NCI-H2029 treated with DMSO at 0.1 percent for 48 hours (cell line): ENCODE results near the gene PALM.
"Not testable (repeated sequence)": the region's sequence is repeated elsewhere in the genome, so short reads cannot be mapped to it uniquely, and the experiment has no call there.

Experiments used
- DNase-seq: peaks from one replicate; lab custom pipeline; 2025; lab: John Stamatoyannopoulos, UW

The PALM gene

GRCh38 chr19:732148-733069 lies 23.7 kb downstream of the PALM start:
- DNase-seq: no peak

GRCh38 chr19:734716-735115 lies 26.0 kb downstream of the PALM start:
- DNase-seq: no peak

GRCh38 chr19:736125-736524 lies 27.4 kb downstream of the PALM start:
- DNase-seq: no peak

DNA sequence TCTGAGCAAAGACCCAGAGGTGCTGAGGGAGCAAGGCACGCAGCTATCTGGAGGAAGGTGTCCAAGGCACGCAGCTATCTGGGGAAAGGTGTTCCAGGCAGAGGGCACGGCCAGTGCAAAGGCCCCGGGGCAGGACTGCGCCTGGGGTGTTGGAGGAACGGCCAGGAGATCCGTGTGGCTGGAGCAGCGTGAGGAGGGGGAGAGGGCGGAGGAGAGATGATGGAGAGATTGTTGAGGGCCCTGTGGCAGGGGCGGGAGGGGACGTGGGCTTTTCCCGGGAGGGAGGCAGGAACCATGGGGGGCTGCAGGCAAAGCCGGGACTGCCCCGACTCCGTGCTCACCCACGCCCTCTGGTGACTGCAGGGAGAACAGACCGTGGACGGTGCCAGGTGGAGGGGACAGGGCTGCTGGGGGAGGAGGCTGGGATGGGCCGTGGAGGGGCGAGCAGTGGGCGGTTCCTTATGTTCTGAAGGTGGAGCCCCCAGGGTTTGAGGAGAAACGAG lies 28.9 kb downstream of the PALM start:
- no peak for DNase-seq

- no peak for DNase-seq
Observed at GRCh38 chr19:738509-739128, 29.9 kb downstream of the PALM start.

DNA sequence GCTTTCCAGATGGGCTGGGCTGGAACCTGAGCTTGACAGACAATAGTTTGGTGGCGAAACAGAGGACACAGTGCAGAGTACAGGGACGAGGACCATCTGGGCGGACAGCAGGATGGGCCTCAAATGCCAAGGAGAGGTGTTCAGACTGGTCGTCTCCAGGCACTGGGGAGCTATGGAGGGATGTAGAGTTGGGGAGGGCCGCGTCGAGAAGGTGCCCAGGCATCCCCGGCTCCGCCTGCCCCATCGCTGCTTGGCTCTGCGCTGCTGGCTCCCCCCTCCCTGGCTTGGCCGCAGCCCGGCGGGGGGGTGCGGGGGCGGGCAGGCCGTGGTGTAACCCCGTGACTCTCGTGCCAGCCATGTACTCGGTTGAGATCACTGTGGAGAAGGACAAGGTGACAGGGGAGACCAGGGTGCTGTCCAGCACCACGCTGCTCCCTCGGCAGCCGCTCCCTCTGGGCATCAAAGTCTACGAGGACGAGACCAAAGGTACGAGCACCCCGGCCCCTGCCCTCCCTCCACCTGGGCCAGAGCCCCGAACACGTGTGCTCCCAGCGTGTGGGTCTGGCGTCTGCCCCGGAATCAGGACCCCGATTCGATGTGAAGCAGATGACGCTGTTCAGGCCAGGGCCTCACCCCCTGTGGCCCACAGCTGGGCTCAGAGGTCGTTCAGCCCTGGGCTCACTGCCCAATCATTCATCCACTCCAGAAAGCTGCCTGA lies 31.4 kb downstream of the PALM start:
- no peak for DNase-seq

DNA sequence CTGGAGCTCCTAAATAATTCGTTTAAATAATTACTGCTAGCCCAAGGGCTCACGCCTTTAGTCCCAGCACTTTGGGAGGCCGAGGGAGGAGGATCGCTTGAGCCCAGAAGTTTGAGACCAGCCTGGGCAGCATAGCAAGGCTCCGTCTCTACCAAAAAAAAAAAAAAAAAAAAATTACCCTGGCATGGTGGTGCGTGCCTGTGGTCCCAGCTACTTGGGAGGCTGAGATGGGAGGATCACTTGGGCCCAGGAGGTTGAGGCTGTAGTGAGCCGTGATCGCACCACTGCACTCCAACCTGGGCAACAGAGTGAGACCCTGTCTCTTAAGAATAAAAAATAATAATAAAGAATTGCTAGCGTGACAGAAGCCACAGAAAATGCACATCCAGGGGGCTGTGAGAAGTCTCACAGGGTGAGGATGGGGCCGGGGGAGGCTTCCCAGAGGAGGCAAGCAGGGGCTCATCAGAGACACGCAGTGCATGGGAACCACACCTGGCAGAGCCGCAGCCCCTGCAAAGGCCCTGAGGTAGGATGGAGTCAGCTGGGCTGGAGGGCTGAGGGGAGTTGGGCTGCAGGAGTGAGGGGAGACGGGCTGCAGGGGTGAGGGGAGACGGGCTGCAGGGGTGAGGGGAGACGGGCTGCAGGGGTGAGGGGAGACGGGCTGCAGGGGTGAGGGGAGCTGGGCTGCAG lies 32.2 kb downstream of the PALM start:
- DNase-seq: not testable (repeated sequence)

DNA sequence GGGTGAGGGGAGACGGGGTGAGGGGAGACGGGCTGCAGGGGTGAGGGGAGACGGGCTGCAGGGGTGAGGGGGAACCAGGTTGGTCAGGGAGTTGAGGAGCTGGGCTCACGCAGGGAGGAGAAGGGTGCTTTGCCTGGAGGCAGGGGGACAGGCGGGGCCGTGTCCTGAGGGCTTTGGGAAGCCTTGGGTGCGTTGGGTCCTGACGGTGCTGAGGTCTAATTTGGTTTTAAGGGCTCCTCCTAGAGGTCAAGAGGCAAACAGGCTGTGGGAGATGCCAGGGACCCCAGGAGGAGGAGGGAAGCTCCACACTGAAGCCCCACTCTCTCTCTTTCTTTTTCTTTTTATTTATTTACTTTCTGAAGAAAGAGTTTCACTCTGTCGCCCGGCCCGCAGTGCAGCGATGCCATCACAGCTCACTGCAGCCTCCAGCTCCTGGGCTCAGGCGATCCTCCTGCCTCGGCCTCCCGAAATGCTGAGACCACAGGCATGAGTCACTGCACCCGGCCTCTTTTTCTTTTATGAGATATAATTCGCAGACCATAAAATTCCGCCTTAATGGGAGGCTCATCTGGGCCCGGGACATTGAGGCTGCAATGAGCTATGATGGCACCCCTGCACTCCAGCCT lies 32.9 kb downstream of the PALM start:
- DNase-seq: no peak

DNA sequence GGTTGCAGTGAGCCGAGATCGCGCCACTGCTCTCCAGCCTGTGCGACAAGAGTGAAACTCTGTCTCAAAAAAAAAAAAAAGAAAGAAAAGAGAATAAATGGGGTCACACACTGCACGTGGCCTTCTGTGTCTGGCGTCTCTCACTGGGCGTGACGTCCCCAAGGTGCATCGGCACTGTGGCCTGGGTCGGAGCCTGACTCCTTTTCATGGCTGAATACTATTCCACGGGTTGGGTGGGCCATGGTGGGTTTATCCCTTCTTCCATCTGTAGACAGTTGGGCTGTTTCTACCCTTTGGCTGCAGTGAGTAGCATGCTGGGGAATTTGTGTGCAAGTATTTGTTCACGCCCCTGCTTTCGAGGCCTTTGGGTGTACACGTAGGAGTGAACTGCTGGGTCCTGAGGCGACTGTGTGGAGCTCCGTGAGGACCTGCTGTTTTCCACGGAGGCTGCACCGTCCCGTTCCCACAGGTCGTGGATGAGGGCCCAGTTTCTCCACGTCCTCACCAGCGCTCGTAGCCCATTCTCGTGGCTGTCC lies 33.9 kb downstream of the PALM start:
- DNase-seq: no peak

DNA sequence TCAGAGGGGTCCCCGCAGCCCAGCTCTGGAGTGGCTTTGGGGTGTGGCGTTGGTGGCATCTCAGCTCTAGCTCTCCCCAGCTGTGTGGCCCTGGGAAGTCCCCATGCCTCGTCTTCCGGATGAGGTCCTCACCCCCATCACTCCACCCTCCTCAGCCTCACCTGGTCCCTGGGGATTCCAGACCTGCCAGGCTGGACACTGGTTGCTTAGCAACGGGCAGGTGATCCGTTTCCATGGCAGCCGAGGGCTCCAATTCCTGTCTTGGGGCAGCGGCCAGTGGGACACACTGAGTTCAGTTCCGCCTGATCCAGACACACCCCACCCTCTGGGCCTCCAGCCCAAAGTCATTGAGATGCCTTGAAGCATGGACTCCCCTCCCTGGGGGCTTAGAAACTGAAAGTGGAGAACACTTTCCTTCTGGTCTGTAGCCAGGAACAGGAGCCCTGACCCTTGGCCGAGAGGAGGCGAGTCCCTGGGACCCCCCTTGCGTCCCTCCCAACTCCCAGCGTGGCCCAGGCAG lies 34.5 kb downstream of the PALM start:
- peak; percentile 17 for DNase-seq

DNA sequence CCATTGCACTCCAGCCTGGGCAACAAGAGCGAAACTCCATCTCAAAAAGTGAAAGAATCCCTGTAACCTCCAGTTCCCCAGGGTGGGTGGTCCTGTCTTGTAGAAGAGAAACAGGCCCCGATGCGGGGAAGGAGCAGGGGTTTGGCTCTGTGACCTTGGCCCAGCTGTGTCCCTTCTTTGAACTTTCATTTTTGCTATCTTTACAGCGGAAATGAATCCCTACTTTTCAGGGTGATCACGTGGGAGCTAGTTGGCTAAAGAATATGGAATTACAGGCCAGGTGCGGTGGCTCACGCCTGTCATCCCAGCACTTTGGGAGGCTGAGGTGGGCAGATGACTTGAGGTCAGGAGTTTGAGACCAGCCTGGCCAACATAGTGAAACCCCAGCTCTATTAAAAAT lies 36.4 kb downstream of the PALM start:
- not testable (repeated sequence) for DNase-seq

DNA sequence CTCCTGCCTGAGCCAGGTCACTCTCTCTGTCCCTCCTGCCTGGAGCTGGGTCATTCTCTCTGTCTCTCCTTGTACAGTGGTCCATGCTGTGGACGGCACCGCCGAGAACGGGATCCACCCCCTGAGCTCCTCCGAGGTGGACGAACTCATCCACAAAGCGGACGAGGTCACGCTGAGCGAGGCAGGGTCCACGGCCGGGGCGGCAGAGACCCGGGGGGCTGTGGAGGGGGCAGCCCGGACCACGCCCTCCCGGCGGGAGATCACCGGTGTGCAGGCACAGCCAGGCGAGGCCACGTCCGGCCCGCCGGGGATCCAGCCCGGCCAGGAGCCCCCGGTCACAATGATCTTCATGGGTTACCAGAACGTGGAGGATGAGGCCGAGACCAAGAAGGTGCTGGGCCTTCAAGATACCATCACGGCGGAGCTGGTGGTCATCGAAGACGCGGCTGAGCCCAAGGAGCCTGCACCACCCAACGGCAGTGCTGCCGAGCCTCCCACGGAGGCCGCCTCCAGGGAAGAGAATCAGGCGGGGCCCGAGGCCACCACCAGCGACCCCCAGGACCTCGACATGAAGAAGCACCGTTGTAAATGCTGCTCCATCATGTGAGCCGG lies 37.6 kb downstream of the PALM start:
- DNase-seq: no peak

DNA sequence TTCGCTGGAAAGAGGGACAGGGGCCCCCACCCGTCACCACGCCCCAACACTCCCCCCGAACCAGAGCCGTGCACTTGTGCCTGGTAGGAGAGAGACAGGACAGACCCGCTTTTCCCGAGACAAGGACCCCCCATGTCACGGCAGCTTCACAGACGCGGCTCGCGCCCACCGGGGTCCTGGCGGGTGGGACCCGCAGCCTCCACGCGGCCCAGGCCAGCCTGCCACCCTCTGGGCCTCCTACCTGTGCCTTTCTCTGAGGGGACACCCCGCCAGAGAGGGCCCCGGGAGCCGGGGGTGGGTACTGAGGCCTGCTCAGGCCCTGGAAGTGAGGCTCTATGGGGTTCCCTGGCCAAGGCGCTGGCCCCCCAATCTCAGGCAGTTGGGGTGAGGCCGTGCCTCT lies 38.2 kb downstream of the PALM start:
- no peak for DNase-seq

DNA sequence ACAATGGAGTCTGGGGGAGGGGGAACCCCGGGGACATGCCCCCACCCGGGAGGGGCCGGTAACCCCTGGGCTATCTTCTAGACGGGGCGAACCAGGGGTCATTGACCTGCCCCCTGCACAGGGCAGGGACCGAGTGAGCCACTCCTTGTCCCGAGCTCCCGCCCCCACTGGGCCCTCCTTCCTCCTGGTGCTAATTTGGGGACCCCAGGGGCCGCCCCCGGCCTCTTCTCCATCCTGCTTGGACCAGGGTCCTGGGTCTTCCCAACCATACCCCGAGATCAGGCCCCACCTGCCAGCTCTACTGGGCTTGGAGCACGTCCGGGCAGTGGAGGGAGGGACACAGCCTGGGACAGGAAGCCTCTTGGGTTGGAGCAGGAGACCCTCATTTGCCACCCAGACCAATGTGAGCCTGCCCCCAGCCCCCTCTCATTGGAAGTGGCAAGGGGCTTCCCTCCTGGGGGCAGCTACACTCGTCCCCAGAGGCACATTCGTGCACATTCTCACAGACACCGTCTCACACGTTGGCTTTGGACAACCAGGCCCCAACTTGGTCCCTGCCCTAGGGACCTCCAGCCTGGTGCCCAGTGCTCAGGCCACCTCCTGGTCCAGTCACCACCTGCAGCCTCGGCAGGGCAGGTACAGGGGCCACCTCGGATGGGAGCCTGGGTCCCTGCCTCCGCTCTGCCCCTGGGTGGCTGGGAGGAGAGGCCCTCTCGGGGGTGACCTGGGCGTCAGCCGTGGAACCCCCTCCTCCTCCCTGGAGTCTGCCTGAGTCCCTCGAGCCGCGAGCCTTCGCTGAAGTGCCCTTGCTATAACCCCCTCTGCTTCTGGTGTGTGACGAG lies 38.9 kb downstream of the PALM start:
- no peak for DNase-seq

DNA sequence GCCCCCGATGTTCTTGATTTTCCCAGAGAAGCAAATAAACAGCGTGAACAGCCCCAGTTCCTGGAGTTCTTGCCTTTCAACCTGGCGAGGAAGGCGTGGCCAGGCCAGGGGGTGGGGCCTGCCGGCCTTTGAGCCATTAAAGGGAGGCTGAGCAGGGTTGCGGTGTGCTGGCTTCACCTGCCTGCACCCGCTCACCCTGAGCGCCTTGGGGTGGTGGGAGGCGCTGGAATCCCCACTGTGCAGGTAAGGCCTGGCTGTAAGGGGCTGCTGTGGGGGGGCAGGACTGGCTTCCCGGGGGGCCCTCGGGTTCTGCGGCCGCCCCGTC lies 39.5 kb downstream of the PALM start:
- DNase-seq: no peak

DNA sequence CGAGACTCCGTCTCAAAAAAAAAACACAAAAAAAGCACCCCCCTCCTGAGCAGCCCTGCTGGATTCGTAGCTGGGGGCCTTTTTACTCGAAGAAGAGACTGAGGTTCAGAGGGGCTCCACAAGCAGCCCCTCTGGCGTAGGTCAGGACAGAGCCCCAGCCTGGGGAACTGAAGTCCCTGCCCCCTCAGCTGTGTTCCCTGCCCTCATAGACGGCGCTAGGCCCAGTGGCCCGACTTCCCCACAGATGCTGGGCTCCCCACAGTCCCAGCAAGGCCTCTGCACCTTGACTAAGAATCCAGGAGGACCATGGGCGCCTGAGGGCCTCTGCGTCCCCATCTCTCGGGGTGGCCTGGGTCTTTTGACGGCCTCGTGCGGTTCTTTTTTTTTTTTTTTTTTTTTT lies 41.1 kb downstream of the PALM start:
- no peak for DNase-seq

DNA sequence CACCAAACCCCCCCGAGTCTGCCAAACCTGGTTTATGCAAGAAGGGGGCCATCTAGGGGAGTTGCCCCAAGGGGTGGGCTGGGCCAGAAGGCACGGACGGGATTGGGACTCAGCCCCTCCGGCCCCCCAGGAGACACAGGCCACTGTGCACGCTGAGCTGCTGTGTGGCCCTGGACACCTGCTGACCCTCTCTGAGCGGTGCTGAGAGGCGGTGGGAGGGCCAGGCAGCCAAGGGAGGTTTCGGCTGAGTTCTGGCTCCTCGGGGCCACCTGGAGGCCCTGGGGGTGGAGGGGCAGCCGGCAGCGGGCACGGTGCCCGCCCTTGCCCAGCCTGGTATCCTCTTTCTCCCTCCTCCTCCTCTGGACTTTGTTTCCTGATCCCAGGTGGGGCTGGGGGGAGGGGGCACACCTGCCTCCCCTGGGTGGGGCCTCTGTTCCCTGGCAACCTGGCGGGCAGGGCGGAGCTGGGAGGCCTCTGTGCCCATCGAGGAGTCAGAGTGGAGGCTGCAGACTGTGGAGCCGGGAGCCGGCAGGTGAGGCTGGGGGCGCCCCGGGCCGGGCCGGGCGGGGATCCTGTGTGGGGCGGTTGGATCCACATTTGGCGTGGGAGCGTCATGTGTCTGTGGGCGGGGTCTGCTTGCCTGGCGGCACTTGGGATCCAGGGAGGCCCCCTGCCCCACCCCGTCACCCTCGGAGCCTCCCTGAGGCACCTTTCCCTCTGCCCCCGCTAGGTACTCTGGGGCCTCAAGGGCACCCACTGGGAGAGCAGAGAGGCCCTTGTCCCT lies 42.1 kb downstream of the PALM start, which contains the start of gene MISP:
Gene MISP (plus strand): TSS at position 473 of the 784 bp plus-strand sequence. CDS start 5,835 bp downstream, outside the sequence.
- peak; percentile 82 for DNase-seq

- DNase-seq: no peak
Observed at GRCh38 chr19:751501-752341, 43.0 kb downstream of the PALM start.
